Measurements from ENCODE around the gene VWA3B. TPM values are rescaled to one million over a fixed set of nuclear protein-coding genes. Genes with fewer than 3 reads are reported as not detected.

VWA3B gene
- total RNA-seq, 1 donor from 2014 or later = 4.1 TPM

- Mint-ChIP-seq H3K36me3 (no peaks in the 10 kb centered on the region), H3K4me3 (no peak overlapping the region), H3K9me3 (no peaks in the 10 kb centered on the region), H3K4me1 (ENCODE audit: unreplicated experiment) (peaks cover 36% of the 10 kb centered on the region), H3K27ac (no peak overlapping the region), H3K27me3 (peaks cover 11% of the 10 kb centered on the region)
- DNase-seq (ENCODE audit: extremely low spot score, unreplicated experiment) = no peak
- TF ChIP-seq CTCF (conservative IDR thresholded peaks at IDR 0.05) = no peak
Observed at GRCh38 chr2:98278074-98278473, 191.1 kb downstream of the VWA3B start.

- no peak for DNase-seq (ENCODE audit: extremely low spot score, unreplicated experiment)
- peak overlapping the region; percentile 85 for H3K27ac Mint-ChIP-seq
- peaks cover 9% of the 10 kb centered on the region for H3K27me3 Mint-ChIP-seq
- H3K4me3 Mint-ChIP-seq = peak overlapping the region; percentile 73
- H3K36me3 Mint-ChIP-seq = no peaks in the 10 kb centered on the region
- no peaks in the 10 kb centered on the region for H3K9me3 Mint-ChIP-seq
- no peak for TF ChIP-seq CTCF (conservative IDR thresholded peaks at IDR 0.05)
- peaks cover 36% of the 10 kb centered on the region for H3K4me1 Mint-ChIP-seq (ENCODE audit: unreplicated experiment)
Observed at GRCh38 chr2:98280376-98281102, 193.6 kb downstream of the VWA3B start.

- Mint-ChIP-seq H3K9me3 (no peaks in the 10 kb centered on the region), H3K27ac (no peak overlapping the region), H3K4me3 (no peak overlapping the region), H3K4me1 (ENCODE audit: unreplicated experiment) (peaks cover 36% of the 10 kb centered on the region), H3K36me3 (no peaks in the 10 kb centered on the region), H3K27me3 (peaks cover 9% of the 10 kb centered on the region)
- no peak for TF ChIP-seq CTCF (conservative IDR thresholded peaks at IDR 0.05)
- no peak for DNase-seq (ENCODE audit: extremely low spot score, unreplicated experiment)
Observed at GRCh38 chr2:98281607-98282006, 194.6 kb downstream of the VWA3B start.

- Mint-ChIP-seq H3K4me1 (ENCODE audit: unreplicated experiment) (peaks cover 35% of the 10 kb centered on the region), H3K27me3 (peaks cover 9% of the 10 kb centered on the region), H3K4me3 (no peak overlapping the region), H3K9me3 (no peaks in the 10 kb centered on the region), H3K36me3 (no peaks in the 10 kb centered on the region), H3K27ac (no peak overlapping the region)
- DNase-seq (ENCODE audit: extremely low spot score, unreplicated experiment) = no peak
- TF ChIP-seq CTCF (conservative IDR thresholded peaks at IDR 0.05) = no peak
Observed at GRCh38 chr2:98282109-98282508, 195.1 kb downstream of the VWA3B start.

GRCh38 chr2:98293030-98293429 lies 206.1 kb downstream of the VWA3B start:
- peaks cover 4% of the 10 kb centered on the region for H3K27me3 Mint-ChIP-seq
- no peaks in the 10 kb centered on the region for H3K36me3 Mint-ChIP-seq
- H3K27ac Mint-ChIP-seq = no peak overlapping the region
- DNase-seq (ENCODE audit: extremely low spot score, unreplicated experiment) = no peak
- no peak overlapping the region for H3K4me3 Mint-ChIP-seq
- H3K4me1 Mint-ChIP-seq (ENCODE audit: unreplicated experiment) = peaks cover 20% of the 10 kb centered on the region
- no peak for TF ChIP-seq CTCF (conservative IDR thresholded peaks at IDR 0.05)
- H3K9me3 Mint-ChIP-seq = peaks cover 6% of the 10 kb centered on the region

Data from type B pancreatic cell (in vitro differentiated cells).